Retinal pigment epithelial cell (primary cell): ENCODE data around the gene ADAP1.
A peak's percentile ranks its signal among the peaks of the same experiment; 100 is the strongest.
"Not testable (repeated sequence)": the region's sequence is repeated elsewhere in the genome, so short reads cannot be mapped to it uniquely, and the experiment has no call there.

Experiments
- DNase-seq: peaks from one replicate; pipeline ENCODE4 v3.0.0-alpha.2; 2010; ENCODE audit warnings: low read depth
- H3K4me3 ChIP-seq: 2 replicates; pipeline ENCODE4 v1.5.1; 2011; ENCODE audit warnings: mild to moderate bottlenecking, low read length, control low read depth, moderate library complexity
- TF ChIP-seq, protein P1 (sequence below): conservative IDR thresholded peaks from 2 replicates; pipeline ENCODE4 v1.5.1; 2011; ENCODE audit warnings: low read depth, low read length, control low read depth, inconsistent platforms

The ADAP1 gene

DNA sequence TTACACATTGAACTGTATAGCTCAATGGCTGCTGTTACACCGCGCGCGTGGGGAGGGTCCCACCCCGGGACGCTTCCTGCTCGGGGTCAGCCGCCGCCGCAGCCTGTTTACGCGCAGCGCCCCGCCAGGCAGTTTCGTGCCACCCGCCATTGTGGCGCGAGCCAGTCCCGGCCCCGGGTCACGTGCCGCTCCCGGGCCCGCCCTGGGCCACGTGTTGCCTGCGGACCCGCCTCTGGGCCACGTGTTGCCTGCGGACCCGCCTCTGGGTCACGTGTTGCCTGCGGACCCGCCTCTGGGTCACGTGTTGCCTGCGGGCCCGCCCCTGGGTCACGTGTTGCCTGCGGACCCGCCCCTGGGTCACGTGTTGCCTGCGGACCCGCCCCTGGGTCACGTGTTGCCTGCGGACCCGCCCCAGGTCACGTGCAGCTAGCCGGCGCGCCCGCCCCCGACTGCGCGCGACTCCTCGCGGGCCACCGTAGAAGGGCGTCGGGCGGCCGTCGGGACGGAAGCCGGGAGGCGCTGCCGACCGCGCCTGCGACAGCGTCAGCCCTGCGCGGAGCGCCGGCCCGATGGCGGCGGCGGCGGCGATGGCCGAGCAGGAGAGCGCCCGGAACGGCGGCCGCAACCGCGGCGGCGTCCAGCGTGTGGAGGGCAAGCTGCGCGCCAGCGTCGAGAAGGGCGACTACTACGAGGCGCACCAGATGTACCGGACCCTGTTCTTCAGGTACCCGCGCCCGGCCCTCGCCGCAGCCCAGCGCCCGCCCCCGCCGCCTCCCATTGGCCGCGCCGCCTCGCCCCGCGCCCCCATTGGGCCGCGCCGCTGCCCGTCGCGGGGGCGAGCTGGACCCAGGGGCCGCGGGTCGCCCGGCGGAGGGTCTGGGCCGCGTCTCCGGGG lies 78.2 kb downstream of the ADAP1 start, which contains the start of gene GET4:
Gene GET4 (plus strand): TSS at position 478 of the 895 bp plus-strand sequence. CDS start 92 bp downstream, at position 570.
- TF ChIP-seq, protein P1, sequence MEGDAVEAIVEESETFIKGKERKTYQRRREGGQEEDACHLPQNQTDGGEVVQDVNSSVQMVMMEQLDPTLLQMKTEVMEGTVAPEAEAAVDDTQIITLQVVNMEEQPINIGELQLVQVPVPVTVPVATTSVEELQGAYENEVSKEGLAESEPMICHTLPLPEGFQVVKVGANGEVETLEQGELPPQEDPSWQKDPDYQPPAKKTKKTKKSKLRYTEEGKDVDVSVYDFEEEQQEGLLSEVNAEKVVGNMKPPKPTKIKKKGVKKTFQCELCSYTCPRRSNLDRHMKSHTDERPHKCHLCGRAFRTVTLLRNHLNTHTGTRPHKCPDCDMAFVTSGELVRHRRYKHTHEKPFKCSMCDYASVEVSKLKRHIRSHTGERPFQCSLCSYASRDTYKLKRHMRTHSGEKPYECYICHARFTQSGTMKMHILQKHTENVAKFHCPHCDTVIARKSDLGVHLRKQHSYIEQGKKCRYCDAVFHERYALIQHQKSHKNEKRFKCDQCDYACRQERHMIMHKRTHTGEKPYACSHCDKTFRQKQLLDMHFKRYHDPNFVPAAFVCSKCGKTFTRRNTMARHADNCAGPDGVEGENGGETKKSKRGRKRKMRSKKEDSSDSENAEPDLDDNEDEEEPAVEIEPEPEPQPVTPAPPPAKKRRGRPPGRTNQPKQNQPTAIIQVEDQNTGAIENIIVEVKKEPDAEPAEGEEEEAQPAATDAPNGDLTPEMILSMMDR = no peak
- H3K4me3 ChIP-seq = peak within 1 kb of the TSS; percentile 81
- peak; percentile 78 for DNase-seq

DNA sequence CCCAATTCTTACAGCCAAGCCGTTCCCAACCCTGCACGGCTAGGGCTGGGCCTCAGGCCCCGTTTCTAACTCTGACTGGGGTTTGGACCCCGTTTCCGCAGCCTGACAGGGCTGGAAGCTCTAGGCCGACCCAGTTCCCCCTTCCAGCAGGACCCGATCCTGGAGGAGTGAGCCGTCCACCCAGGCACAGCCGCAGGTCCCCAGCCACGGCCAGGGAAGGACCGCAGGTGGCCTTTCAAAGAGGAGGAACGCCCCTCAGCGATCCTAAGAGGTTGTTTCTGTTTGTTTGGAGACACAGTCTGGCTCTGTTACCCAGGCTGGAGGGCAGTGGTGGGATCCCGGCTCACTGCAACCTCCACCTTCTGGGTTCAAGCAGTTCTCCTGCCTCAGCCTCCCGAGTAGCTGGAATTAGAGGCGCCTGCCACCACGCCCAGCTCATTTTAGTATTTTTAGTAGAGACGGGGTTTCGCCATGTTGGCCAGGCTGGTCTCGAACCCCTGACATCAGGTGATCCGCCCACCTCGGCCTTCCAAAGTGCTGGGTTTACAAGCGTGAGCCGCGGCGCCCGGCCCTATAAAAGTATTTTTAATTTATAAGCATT lies 78.9 kb downstream of the ADAP1 start:
- H3K4me3 ChIP-seq = peak overlapping the region; percentile 33
- TF ChIP-seq, protein P1 = no peak
- no peak for DNase-seq

DNA sequence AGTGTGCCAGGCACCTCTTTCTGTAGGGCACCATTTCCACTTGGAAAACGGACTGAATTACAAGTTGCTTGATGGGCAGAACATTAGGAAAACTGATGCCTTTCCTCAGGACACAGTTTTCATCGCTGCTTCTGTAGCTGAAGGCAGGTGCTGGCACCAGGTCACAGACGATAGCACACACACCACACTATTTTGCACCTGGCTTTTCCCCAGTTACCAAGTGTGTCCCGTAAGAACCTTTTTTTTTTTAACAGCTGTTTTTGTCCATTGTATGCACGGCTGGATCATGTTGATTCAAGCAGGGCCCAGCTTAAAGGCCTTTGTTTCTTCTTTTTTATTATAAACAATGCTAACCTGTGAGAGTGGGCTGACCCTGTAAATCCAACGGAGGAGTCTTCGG lies 79.4 kb downstream of the ADAP1 start:
- TF ChIP-seq, protein P1 = no peak
- H3K4me3 ChIP-seq = no peak overlapping the region
- DNase-seq = no peak

DNA sequence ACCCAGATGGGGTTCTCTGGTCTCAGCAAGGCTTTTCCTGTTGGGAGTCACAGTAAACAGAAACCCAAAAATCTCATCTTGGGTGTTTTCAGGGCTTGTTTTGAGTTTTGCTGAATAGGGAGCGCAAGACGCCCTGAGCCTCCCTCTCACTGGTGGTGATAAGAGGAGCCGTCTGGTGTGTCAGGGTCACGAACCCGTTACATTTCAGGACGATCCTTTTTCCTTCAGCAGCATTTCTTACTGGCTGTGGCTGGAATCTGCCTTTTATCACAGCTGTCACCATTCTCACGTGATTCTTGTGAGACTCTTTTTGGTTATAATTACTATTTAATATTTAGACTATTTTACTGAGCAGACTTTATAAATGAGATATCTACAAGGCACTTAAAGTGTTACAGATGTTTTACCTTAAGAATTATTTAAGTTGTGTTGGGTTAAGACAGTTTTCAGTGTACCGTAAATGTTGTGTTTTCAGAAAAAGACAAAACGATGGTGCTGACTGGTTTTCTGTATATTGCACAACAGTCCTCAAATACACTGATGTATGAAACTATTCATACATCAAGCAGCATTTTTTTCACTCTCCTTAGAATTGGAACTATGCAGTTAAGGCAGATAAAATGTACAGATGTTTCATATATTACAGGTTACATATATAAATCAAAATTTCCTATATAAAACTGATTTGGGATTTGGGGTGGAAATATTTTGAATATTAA lies 80.3 kb downstream of the ADAP1 start:
- no peak overlapping the region for H3K4me3 ChIP-seq
- no peak for DNase-seq
- TF ChIP-seq, protein P1 = no peak

DNA sequence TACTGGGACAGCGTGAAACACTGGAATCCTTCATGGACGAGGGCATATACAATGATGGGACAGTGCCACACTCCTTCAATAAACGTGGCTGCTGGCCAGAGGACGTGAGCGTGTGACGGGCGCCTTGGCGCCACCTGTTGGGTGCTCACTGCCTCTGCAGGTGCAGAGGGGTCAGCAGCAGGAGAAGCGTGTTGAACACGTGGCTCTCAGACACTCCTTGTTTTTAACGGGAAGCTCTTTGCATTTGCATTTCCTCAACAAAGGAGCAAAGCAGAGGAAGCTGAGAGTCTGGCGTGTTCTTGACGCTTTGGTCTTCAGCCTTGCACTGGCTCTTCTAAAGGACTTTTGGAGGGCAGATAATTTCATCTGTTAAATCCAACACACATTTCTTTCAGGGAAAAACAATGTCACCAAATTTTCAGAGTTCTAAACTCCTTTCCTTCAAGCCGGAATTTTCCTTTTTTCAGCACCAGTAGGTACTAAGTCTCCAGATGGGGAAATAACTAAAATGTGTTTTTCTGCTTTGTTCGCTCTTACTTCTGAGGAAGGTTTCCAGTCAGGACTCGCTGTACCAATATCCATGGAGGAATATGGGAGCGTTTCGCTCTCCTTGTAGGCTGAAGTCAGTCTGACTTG lies 81.0 kb downstream of the ADAP1 start:
- no peak overlapping the region for H3K4me3 ChIP-seq
- DNase-seq = peak; percentile 53
- TF ChIP-seq, protein P1 = peak; percentile 98

DNA sequence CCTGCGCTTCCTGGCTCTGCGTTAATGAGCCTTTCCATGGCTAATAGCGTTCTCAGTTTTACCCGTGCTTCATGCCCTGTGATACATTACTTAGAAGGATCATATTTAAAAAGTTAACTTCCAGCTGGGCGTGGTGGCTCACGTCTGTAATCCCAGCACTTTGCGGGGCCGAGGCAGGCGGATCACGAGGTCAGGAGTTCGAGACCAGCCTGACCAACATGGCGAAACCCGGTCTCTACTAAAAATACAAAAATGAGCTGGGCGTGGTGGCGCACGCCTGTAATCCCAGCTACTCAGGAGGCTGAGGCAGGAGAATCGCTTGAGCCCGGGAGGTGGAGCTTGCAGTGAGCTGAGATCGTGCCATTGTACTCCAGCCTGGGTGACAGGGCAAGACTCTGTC lies 81.8 kb downstream of the ADAP1 start:
- H3K4me3 ChIP-seq, DNase-seq: not testable (repeated sequence)
